Endothelial cell of umbilical vein (primary cell): ENCODE data around the gene TMTC1. TPM values are rescaled to one million over a fixed set of nuclear protein-coding genes. Genes with fewer than 3 reads are reported as not detected.

ENCODE experiments used
- BruUV-seq: library from RNA; stranded (reverse); fragments of 400-500 nt; replicated peaks from 2 replicates; lab custom pipeline; 2021; lab: Mats Ljungman, UMichigan
- CTCF ChIA-PET: fragments of 300-600, 350-600 bp; sonication (Branson Sonifier 250); formaldehyde crosslinking; loops from one replicate; lab custom pipeline; 2021; ENCODE audit warnings: antibody characterized with exemption, inconsistent platforms; lab: Charles Lee
- POLR2A ChIA-PET: fragments of 300-600, 350-600 bp; sonication (Branson Sonifier 250); formaldehyde crosslinking; loops from one replicate; lab custom pipeline; 2021; ENCODE audit warnings: antibody characterized with exemption, inconsistent platforms; lab: Charles Lee
- DNase-seq: peaks from one replicate; pipeline ENCODE4 v3.0.0-alpha.2; 2011; ENCODE audit warnings: low read depth, low spot score
- FAIRE-seq: peaks from 2 replicates; lab custom pipeline; 2011; peaks lifted over from hg19 to GRCh38; lab: Jason Lieb, UNC
- H2AFZ ChIP-seq: 2 replicates; pipeline ENCODE4 v1.6.0; 2012; ENCODE audit warnings: low read depth, low read length, control low read depth, inconsistent platforms
- H3K27ac ChIP-seq: 2 replicates; pipeline ENCODE4 v1.5.1; 2011; ENCODE audit warnings: low read depth, mild to moderate bottlenecking, control low read depth, low read length, moderate library complexity; ENCODE audit not compliant: insufficient read depth
- H3K27me3 ChIP-seq, 2 experiments: 2 replicates each; pipeline versions ENCODE4 v1.6.0 to v1.6.1; 2011; ENCODE audit warnings: low read length in 2 of 2, mixed read lengths in 1 of 2; ENCODE audit not compliant: control insufficient read depth in 2 of 2, insufficient read depth in 2 of 2
- H3K36me3 ChIP-seq, 2 experiments: 2 replicates in 1 of 2; 3 replicates in 1 of 2; pipeline ENCODE4 v1.5.1; 2011; ENCODE audit warnings: low read length in 2 of 2, mild to moderate bottlenecking in 1 of 2, moderate library complexity in 1 of 2; ENCODE audit not compliant: control insufficient read depth in 2 of 2, insufficient read depth in 2 of 2; ENCODE audit errors: extremely low read depth in 1 of 2
- H3K4me1 ChIP-seq: 3 replicates; pipeline ENCODE4 v1.5.1; 2011; ENCODE audit warnings: mild to moderate bottlenecking, low read length; ENCODE audit not compliant: control insufficient read depth, insufficient read depth; ENCODE audit errors: extremely low read depth
- H3K4me2 ChIP-seq: 2 replicates; pipeline ENCODE4 v1.6.1; 2011; ENCODE audit warnings: low read length, control low read depth, mixed read lengths; ENCODE audit not compliant: insufficient read depth
- H3K4me3 ChIP-seq, 3 experiments: fragments of 200-600 bp in 1 of 3; sonication (generic), shearing (Covaris generic) in 1 of 3; replicated peaks in 1 of 3; 2 replicates each; pipeline ENCODE4 v1.5.1; 2011 to 2016; ENCODE audit warnings: control low read depth in 3 of 3, low read length in 3 of 3, mild to moderate bottlenecking in 2 of 3, inconsistent platforms in 1 of 3, low read depth in 1 of 3, moderate library complexity in 1 of 3; ENCODE audit not compliant: insufficient read depth in 1 of 3
- H3K79me2 ChIP-seq: 2 replicates; pipeline ENCODE4 v1.6.0; 2012; ENCODE audit warnings: low read length, inconsistent platforms; ENCODE audit not compliant: control insufficient read depth, insufficient read depth
- H3K9ac ChIP-seq: replicated peaks from 2 replicates; pipeline ENCODE3; 2011; ENCODE audit warnings: low read length, control low read depth; ENCODE audit not compliant: insufficient read depth; ENCODE audit errors: extremely low read depth
- H3K9me1 ChIP-seq: replicated peaks from 3 replicates; pipeline ENCODE4 v1.6.0; 2011; ENCODE audit warnings: mild to moderate bottlenecking, low read length; ENCODE audit not compliant: control insufficient read depth, insufficient read depth; ENCODE audit errors: extremely low read depth
- H3K9me3 ChIP-seq: replicated peaks from 2 replicates; pipeline ENCODE4 v1.5.1; 2012; ENCODE audit warnings: low read length, inconsistent platforms; ENCODE audit not compliant: control insufficient read depth, insufficient read depth
- H4K20me1 ChIP-seq: replicated peaks from 2 replicates; pipeline ENCODE3; 2011; ENCODE audit warnings: mild to moderate bottlenecking, low read length; ENCODE audit not compliant: control insufficient read depth, insufficient read depth; ENCODE audit errors: extremely low read depth
- EZH2 ChIP-seq: IDR thresholded peaks from 2 replicates; pipeline ENCODE4 v1.6.1; 2012; ENCODE audit warnings: borderline replicate concordance, low read depth, mild to moderate bottlenecking, moderate library complexity, low read length, inconsistent platforms; ENCODE audit not compliant: severe bottlenecking
- FOS ChIP-seq: IDR thresholded peaks from 2 replicates; pipeline ENCODE4 v1.6.1; 2011; ENCODE audit warnings: mild to moderate bottlenecking, low read length, moderate library complexity, borderline replicate concordance; ENCODE audit not compliant: insufficient read depth
- GATA2 ChIP-seq: IDR thresholded peaks from 2 replicates; pipeline ENCODE4 v1.7.0; 2011; ENCODE audit warnings: low read depth, mild to moderate bottlenecking, moderate library complexity, mixed read lengths, low read length; ENCODE audit not compliant: insufficient read length, insufficient read depth
- JUN ChIP-seq: IDR thresholded peaks from 2 replicates; pipeline ENCODE4 v1.6.1; 2011; ENCODE audit warnings: borderline replicate concordance, low read depth; ENCODE audit not compliant: insufficient read length, insufficient read depth
- MAX ChIP-seq: IDR thresholded peaks from 2 replicates; pipeline ENCODE4 v1.6.1; 2011; ENCODE audit not compliant: insufficient read depth, insufficient read length
- MYC ChIP-seq: IDR thresholded peaks from one replicate; pipeline ENCODE4 v1.6.1; 2011; ENCODE audit warnings: mild to moderate bottlenecking, low read depth, low read length
- POLR2A ChIP-seq: IDR thresholded peaks from 2 replicates; pipeline ENCODE4 v1.6.1; 2012; ENCODE audit warnings: low read depth, mild to moderate bottlenecking, control low read depth, low read length
- POLR2AphosphoS5 ChIP-seq: IDR thresholded peaks from 2 replicates; pipeline ENCODE4 v1.6.1; 2012; ENCODE audit warnings: low read depth, mild to moderate bottlenecking, control low read depth, low read length, moderate library complexity; ENCODE audit not compliant: insufficient read depth
- dilution Hi-C: fragments of 300-500 bp; cut with MboI; formaldehyde crosslinking; loops from one replicate; pipeline ENCODE4 v1.15.0; 2019; ENCODE audit warnings: low sequenced_read_pairs; ENCODE audit not compliant: extremely low pct_ligation_motif_present
- intact Hi-C: fragments of 100-400 bp; cut with micrococcal nuclease; formaldehyde crosslinking; loops from one replicate; pipeline ENCODE4 v1.10.0; 2022
- polyA plus RNA-seq, 4 experiments: library from polyadenylated mRNA; depleted of rRNA in 3 of 4; stranded (reverse) in 3 of 4; unstranded in 1 of 4; fragments of >200 nt; gene quantifications; 2 replicates each; pipeline versions ENCODE4 v1.2.1 to v1.2.3, GENCODE V29; 2011 to 2012; ENCODE audit warnings: missing spikeins in 1 of 4
- total RNA-seq: library from RNA; stranded (reverse); gene quantifications from 2 replicates; pipeline ENCODE4 v1.2.3, GENCODE V29; 2021
- TF ChIP-seq, protein P1 (sequence below), 2 donors: IDR thresholded peaks; 1 replicate in 1 of 2; 2 replicates in 1 of 2; pipeline ENCODE4 v1.5.1; 2011; ENCODE audit warnings: low read length in 2 of 2, mild to moderate bottlenecking in 2 of 2, moderate library complexity in 2 of 2, control low read depth in 1 of 2, inconsistent platforms in 1 of 2, low read depth in 1 of 2; ENCODE audit not compliant: insufficient read depth in 1 of 2; ENCODE audit errors: extremely low read depth in 1 of 2

The TMTC1 gene
- total and polyA plus RNA-seq, 2 donors (not counting 3 experiments of a cell fraction or from before 2014, with no cell fraction given), result 5.4 to 5.9 TPM

DNA sequence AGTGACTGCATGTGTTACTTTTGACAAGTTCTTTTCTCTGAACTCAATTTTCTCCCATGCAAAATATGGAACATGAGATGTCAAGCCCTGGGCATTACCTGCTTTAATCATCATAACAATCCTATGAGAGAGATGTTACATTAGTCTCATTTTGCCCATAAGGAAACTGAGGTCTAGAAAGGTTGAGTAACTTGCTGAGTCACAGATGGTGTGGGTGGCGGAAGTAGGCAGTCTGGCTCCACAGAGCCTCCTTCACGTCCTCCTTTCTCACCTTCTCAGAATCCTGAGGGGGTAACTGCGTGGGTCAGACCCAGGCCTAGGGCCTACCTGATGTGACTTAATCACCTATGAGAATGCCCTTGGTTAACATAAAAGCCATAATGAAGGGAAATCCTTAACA, 50.7 kb downstream of the TMTC1 start:
- Histone ChIP-seq H3K27ac (no peak overlapping the region), H3K79me2 (no peaks in the 10 kb centered on the region), H3K4me1 (peaks cover 14% of the 10 kb centered on the region), H3K9ac (no peak overlapping the region), H2AFZ (peak overlapping the region; percentile 12), H3K4me2 (no peak overlapping the region), H3K9me3 (no peaks in the 10 kb centered on the region), H3K36me3 (no peaks in the 10 kb centered on the region), H3K4me3 (no peak overlapping the region), H4K20me1 (no peaks in the 10 kb centered on the region), H3K9me1 (no peaks in the 10 kb centered on the region), H3K27me3 (no peaks in the 10 kb centered on the region)
- no peak for DNase-seq
- no TSS peak for BruUV-seq
- TF ChIP-seq JUN, result no peak
- TF ChIP-seq, protein P1, sequence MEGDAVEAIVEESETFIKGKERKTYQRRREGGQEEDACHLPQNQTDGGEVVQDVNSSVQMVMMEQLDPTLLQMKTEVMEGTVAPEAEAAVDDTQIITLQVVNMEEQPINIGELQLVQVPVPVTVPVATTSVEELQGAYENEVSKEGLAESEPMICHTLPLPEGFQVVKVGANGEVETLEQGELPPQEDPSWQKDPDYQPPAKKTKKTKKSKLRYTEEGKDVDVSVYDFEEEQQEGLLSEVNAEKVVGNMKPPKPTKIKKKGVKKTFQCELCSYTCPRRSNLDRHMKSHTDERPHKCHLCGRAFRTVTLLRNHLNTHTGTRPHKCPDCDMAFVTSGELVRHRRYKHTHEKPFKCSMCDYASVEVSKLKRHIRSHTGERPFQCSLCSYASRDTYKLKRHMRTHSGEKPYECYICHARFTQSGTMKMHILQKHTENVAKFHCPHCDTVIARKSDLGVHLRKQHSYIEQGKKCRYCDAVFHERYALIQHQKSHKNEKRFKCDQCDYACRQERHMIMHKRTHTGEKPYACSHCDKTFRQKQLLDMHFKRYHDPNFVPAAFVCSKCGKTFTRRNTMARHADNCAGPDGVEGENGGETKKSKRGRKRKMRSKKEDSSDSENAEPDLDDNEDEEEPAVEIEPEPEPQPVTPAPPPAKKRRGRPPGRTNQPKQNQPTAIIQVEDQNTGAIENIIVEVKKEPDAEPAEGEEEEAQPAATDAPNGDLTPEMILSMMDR (IDR thresholded peaks at IDR 0.05; ENCODE audit: extremely low read depth in 1 of 2, insufficient read depth in 1 of 2, low read depth in 1 of 2, low read length in 2 of 2), result no peak
- TF ChIP-seq POLR2AphosphoS5, result no peak
- peak; percentile 13 for TF ChIP-seq FOS
- no peak for TF ChIP-seq GATA2
- TF ChIP-seq POLR2A, result no peak
- ChIA-PET CTCF (interaction anchor here (1.4 kb wide), 1 partner anchor 9 kb away, joined by 4 read pairs; no protein-coding TSS in a partner anchor), POLR2A (no interaction called here)
- intact Hi-C loops, result no loop called here
- dilution Hi-C loops, result no loop called here
- no peak for FAIRE-seq

- no peak for FAIRE-seq
- Histone ChIP-seq H3K36me3 (no peaks in the 10 kb centered on the region), H3K9me1 (no peaks in the 10 kb centered on the region), H3K4me1 (peaks cover 14% of the 10 kb centered on the region), H3K9me3 (no peaks in the 10 kb centered on the region), H2AFZ (no peak overlapping the region), H3K9ac (no peak overlapping the region), H3K79me2 (no peaks in the 10 kb centered on the region), H3K27ac (no peak overlapping the region), H3K4me3 (no peak overlapping the region), H3K27me3 (no peaks in the 10 kb centered on the region), H3K4me2 (no peak overlapping the region), H4K20me1 (no peaks in the 10 kb centered on the region)
- no peak for TF ChIP-seq EZH2
- no peak for TF ChIP-seq POLR2A
- TF ChIP-seq GATA2, result no peak
- TF ChIP-seq JUN, result no peak
- TF ChIP-seq, protein P1 (IDR thresholded peaks at IDR 0.05; ENCODE audit: extremely low read depth in 1 of 2, insufficient read depth in 1 of 2, low read depth in 1 of 2, low read length in 2 of 2), result no peak
- TF ChIP-seq POLR2AphosphoS5, result no peak
- TF ChIP-seq MAX, result no peak
- TF ChIP-seq FOS, result no peak
- TF ChIP-seq MYC, result no peak
- POLR2A ChIA-PET, result no interaction called here
- no TSS peak for BruUV-seq
- CTCF ChIA-PET, result interaction anchor here (1.3 to 1.4 kb wide), 2 partner anchors 10 kb away, joined by 3 to 4 read pairs; no protein-coding TSS in a partner anchor
- intact Hi-C loops (no loop called here), dilution Hi-C loops (no loop called here)
- no peak for DNase-seq
These were observed 51.1 kb downstream of the TMTC1 start for GRCh38 chr12:29732593-29732992.
